ENCODE measurements around the gene OGN.

Gene OGN

DNA sequence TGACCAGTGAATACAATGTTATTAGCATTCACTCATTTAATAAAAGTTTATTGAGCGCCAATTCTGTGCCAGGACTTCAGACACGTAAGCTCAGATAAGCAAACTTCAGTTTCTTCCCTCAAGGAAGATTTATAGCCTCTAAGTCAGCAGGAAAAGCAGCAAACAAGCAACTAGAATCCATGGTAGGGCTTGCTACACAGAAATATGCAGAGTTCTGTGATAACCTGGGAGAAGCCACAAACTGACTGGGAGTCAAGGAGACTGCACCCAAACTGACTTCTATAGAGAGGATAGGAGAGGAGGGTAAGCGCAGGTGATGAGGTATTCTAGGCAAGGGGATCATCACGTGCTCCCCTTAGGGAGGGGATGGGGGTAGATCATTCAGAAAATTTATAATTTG lies 1.4 kb upstream of the OGN start:
- Histone ChIP-seq H3K27me3 (ENCODE audit: control insufficient read depth, insufficient read depth, low read length) (no peaks in the 10 kb centered on the region), H3K36me3 (ENCODE audit: control insufficient read depth, insufficient read depth, low read length) (no peaks in the 10 kb centered on the region), H3K9me3 (ENCODE audit: control insufficient read depth, insufficient read depth, low read length) (no peaks in the 10 kb centered on the region), H3K4me1 (ENCODE audit: control insufficient read depth, insufficient read depth, low read length) (no peaks in the 10 kb centered on the region), H3K4me3 (ENCODE audit: low read length) (no peak overlapping the region), H3K27ac (ENCODE audit: low read length) (no peak overlapping the region)
- WGBS (ENCODE audit: insufficient coverage, insufficient read length), result no CpG with 5 or more reads among the region's 4 CpGs
- no peak for DNase-seq (ENCODE audit: low read depth, low spot score)

GRCh38 chr9:92402826-92403745 lies 1.3 kb downstream of the OGN start:
- no peaks in the 10 kb centered on the region for H3K4me1 ChIP-seq (ENCODE audit: control insufficient read depth, insufficient read depth, low read length)
- DNase-seq (ENCODE audit: low read depth, low spot score), result no peak
- WGBS (ENCODE audit: insufficient coverage, insufficient read length), result 100% methylated on average over 1 of the region's 5 CpGs

GRCh38 chr9:92402360-92402759 lies 2.0 kb downstream of the OGN start:
- Histone ChIP-seq H3K4me3 (ENCODE audit: low read length) (no peak overlapping the region), H3K4me1 (ENCODE audit: control insufficient read depth, insufficient read depth, low read length) (no peaks in the 10 kb centered on the region), H3K27me3 (ENCODE audit: control insufficient read depth, insufficient read depth, low read length) (no peaks in the 10 kb centered on the region), H3K36me3 (ENCODE audit: control insufficient read depth, insufficient read depth, low read length) (no peaks in the 10 kb centered on the region), H3K27ac (ENCODE audit: low read length) (no peak overlapping the region), H3K9me3 (ENCODE audit: control insufficient read depth, insufficient read depth, low read length) (no peaks in the 10 kb centered on the region)
- DNase-seq (ENCODE audit: low read depth, low spot score), result no peak
- WGBS (ENCODE audit: insufficient coverage, insufficient read length), result no CpG with 5 or more reads among the region's 1 CpG

More at GRCh38 chr9:92402826-92403745, 1.3 kb downstream of the OGN start:
- Histone ChIP-seq H3K4me3 (ENCODE audit: low read length) (no peak overlapping the region), H3K36me3 (ENCODE audit: control insufficient read depth, insufficient read depth, low read length) (no peaks in the 10 kb centered on the region), H3K9me3 (ENCODE audit: control insufficient read depth, insufficient read depth, low read length) (no peaks in the 10 kb centered on the region), H3K27me3 (ENCODE audit: control insufficient read depth, insufficient read depth, low read length) (no peaks in the 10 kb centered on the region), H3K27ac (ENCODE audit: low read length) (no peak overlapping the region)

GRCh38 chr9:92397853-92398252 lies 6.5 kb downstream of the OGN start:
- H3K36me3 ChIP-seq (ENCODE audit: control insufficient read depth, insufficient read depth, low read length), result no peaks in the 10 kb centered on the region

DNA sequence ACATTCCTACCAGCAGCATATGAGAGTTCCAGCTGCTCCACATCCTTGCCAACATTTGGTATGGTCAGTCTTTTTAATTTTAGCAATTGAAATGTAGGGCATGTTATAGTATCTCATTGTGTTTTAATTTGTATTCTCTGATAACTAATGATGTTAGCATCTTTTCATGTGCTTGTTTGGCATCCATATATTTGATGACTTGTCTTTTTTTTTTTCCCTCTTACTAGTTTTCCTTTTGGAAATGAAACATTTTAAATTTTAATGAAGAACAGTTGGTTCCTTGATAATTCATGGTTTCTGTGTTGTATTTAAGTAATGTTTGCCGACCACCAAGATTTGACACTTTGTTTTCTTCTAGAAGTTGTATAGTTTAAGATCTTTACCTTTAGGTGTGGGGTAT lies 8.8 kb downstream of the OGN start:
- Histone ChIP-seq H3K27me3 (ENCODE audit: control insufficient read depth, insufficient read depth, low read length) (no peaks in the 10 kb centered on the region), H3K9me3 (ENCODE audit: control insufficient read depth, insufficient read depth, low read length) (no peaks in the 10 kb centered on the region), H3K4me3 (ENCODE audit: low read length) (no peak overlapping the region), H3K4me1 (ENCODE audit: control insufficient read depth, insufficient read depth, low read length) (no peaks in the 10 kb centered on the region), H3K36me3 (ENCODE audit: control insufficient read depth, insufficient read depth, low read length) (no peaks in the 10 kb centered on the region), H3K27ac (ENCODE audit: low read length) (no peak overlapping the region)
- no CpG with 5 or more reads among the region's 1 CpG for WGBS (ENCODE audit: insufficient coverage, insufficient read length)
- DNase-seq (ENCODE audit: low read depth, low spot score), result no peak

More at GRCh38 chr9:92397853-92398252, 6.5 kb downstream of the OGN start:
- DNase-seq (ENCODE audit: low read depth, low spot score), result no peak
- Histone ChIP-seq H3K27ac (ENCODE audit: low read length) (no peak overlapping the region), H3K4me1 (ENCODE audit: control insufficient read depth, insufficient read depth, low read length) (no peaks in the 10 kb centered on the region), H3K9me3 (ENCODE audit: control insufficient read depth, insufficient read depth, low read length) (no peaks in the 10 kb centered on the region), H3K27me3 (ENCODE audit: control insufficient read depth, insufficient read depth, low read length) (no peaks in the 10 kb centered on the region), H3K4me3 (ENCODE audit: low read length) (no peak overlapping the region)
- no CpG with 5 or more reads among the region's 3 CpGs for WGBS (ENCODE audit: insufficient coverage, insufficient read length)

DNA sequence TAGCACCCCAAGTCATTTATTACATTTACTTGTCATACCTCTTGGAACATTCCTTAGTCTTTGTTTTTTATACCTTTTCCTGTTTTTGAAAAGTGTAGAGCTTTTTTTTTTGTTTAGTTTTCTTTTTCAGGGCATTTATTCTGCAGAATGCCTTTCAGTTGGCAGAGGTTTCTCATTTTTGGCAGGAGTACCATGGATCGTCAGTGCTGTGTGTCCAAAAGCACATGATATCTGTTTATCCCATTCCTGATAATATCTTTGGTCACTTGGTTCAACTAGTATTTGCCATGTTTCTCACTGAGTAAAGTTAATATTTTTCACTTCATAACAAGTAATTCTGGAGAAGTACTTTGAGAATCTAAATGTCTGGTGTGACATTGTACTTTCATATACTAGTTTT lies 10.7 kb downstream of the OGN start:
- Histone ChIP-seq H3K4me3 (ENCODE audit: low read length) (no peak overlapping the region), H3K9me3 (ENCODE audit: control insufficient read depth, insufficient read depth, low read length) (no peaks in the 10 kb centered on the region), H3K36me3 (ENCODE audit: control insufficient read depth, insufficient read depth, low read length) (no peaks in the 10 kb centered on the region), H3K27me3 (ENCODE audit: control insufficient read depth, insufficient read depth, low read length) (no peaks in the 10 kb centered on the region), H3K27ac (ENCODE audit: low read length) (no peak overlapping the region), H3K4me1 (ENCODE audit: control insufficient read depth, insufficient read depth, low read length) (no peaks in the 10 kb centered on the region)
- no CpG with 5 or more reads among the region's 1 CpG for WGBS (ENCODE audit: insufficient coverage, insufficient read length)
- no peak for DNase-seq (ENCODE audit: low read depth, low spot score)

- WGBS (ENCODE audit: insufficient coverage, insufficient read length), result no CpG with 5 or more reads among the region's 2 CpGs
- H3K4me1 ChIP-seq (ENCODE audit: control insufficient read depth, insufficient read depth, low read length), result no peaks in the 10 kb centered on the region
- H3K27ac ChIP-seq (ENCODE audit: low read length), result no peak overlapping the region
- H3K27me3 ChIP-seq (ENCODE audit: control insufficient read depth, insufficient read depth, low read length), result no peaks in the 10 kb centered on the region
- DNase-seq (ENCODE audit: low read depth, low spot score), result no peak
- H3K4me3 ChIP-seq (ENCODE audit: low read length), result no peak overlapping the region
- no peaks in the 10 kb centered on the region for H3K36me3 ChIP-seq (ENCODE audit: control insufficient read depth, insufficient read depth, low read length)
- no peaks in the 10 kb centered on the region for H3K9me3 ChIP-seq (ENCODE audit: control insufficient read depth, insufficient read depth, low read length)
Measured at GRCh38 chr9:92392690-92393089, 11.7 kb downstream of the OGN start.

GRCh38 chr9:92385953-92386352 lies 18.4 kb downstream of the OGN start:
- H3K4me3 ChIP-seq (ENCODE audit: low read length), result no peak overlapping the region
- H3K27ac ChIP-seq (ENCODE audit: low read length), result no peak overlapping the region
- H3K27me3 ChIP-seq (ENCODE audit: control insufficient read depth, insufficient read depth, low read length), result no peaks in the 10 kb centered on the region
- no peaks in the 10 kb centered on the region for H3K36me3 ChIP-seq (ENCODE audit: control insufficient read depth, insufficient read depth, low read length)
- no peaks in the 10 kb centered on the region for H3K9me3 ChIP-seq (ENCODE audit: control insufficient read depth, insufficient read depth, low read length)
- DNase-seq (ENCODE audit: low read depth, low spot score), result no peak
- WGBS (ENCODE audit: insufficient coverage, insufficient read length), result no CpG with 5 or more reads among the region's 4 CpGs
- no peaks in the 10 kb centered on the region for H3K4me1 ChIP-seq (ENCODE audit: control insufficient read depth, insufficient read depth, low read length)

DNA sequence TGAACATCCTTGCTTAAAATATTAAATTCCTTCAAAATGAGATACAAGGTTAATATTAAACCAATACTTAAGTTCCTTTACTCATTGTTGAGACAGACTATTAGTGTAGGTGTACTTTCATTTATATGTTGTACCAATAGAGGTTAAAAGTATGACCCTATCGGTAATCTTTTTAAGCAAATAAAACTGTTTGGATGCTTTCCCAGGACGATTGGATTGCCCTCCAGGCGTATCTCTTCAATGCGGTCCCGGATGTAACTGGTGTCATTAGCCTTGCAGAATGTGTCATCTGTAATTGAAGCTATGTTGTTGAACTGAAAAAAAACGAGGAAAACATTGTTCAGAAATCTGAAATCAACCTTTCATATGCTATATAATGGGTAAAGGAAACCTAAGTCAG lies 18.9 kb downstream of the OGN start:
- Histone ChIP-seq H3K27me3 (ENCODE audit: control insufficient read depth, insufficient read depth, low read length) (no peaks in the 10 kb centered on the region), H3K4me3 (ENCODE audit: low read length) (no peak overlapping the region), H3K4me1 (ENCODE audit: control insufficient read depth, insufficient read depth, low read length) (no peaks in the 10 kb centered on the region), H3K27ac (ENCODE audit: low read length) (no peak overlapping the region), H3K9me3 (ENCODE audit: control insufficient read depth, insufficient read depth, low read length) (no peaks in the 10 kb centered on the region), H3K36me3 (ENCODE audit: control insufficient read depth, insufficient read depth, low read length) (no peaks in the 10 kb centered on the region)
- no peak for DNase-seq (ENCODE audit: low read depth, low spot score)
- WGBS (ENCODE audit: insufficient coverage, insufficient read length), result no CpG with 5 or more reads among the region's 6 CpGs

- no peak for DNase-seq (ENCODE audit: low read depth, low spot score)
- no peak overlapping the region for H3K27ac ChIP-seq (ENCODE audit: low read length)
- no peaks in the 10 kb centered on the region for H3K27me3 ChIP-seq (ENCODE audit: control insufficient read depth, insufficient read depth, low read length)
- H3K9me3 ChIP-seq (ENCODE audit: control insufficient read depth, insufficient read depth, low read length), result no peaks in the 10 kb centered on the region
- no CpG with 5 or more reads among the region's 3 CpGs for WGBS (ENCODE audit: insufficient coverage, insufficient read length)
- H3K4me1 ChIP-seq (ENCODE audit: control insufficient read depth, insufficient read depth, low read length), result no peaks in the 10 kb centered on the region
- no peak overlapping the region for H3K4me3 ChIP-seq (ENCODE audit: low read length)
- H3K36me3 ChIP-seq (ENCODE audit: control insufficient read depth, insufficient read depth, low read length), result no peaks in the 10 kb centered on the region
Measured at GRCh38 chr9:92385001-92385400, 19.4 kb downstream of the OGN start.

GRCh38 chr9:92384375-92384774 lies 20.0 kb downstream of the OGN start:
- DNase-seq (ENCODE audit: low read depth, low spot score), result no peak
- no peaks in the 10 kb centered on the region for H3K9me3 ChIP-seq (ENCODE audit: control insufficient read depth, insufficient read depth, low read length)
- no peak overlapping the region for H3K4me3 ChIP-seq (ENCODE audit: low read length)
- H3K4me1 ChIP-seq (ENCODE audit: control insufficient read depth, insufficient read depth, low read length), result no peaks in the 10 kb centered on the region
- H3K27me3 ChIP-seq (ENCODE audit: control insufficient read depth, insufficient read depth, low read length), result no peaks in the 10 kb centered on the region
- WGBS (ENCODE audit: insufficient coverage, insufficient read length), result no CpG with 5 or more reads among the region's 1 CpG
- H3K27ac ChIP-seq (ENCODE audit: low read length), result no peak overlapping the region
- H3K36me3 ChIP-seq (ENCODE audit: control insufficient read depth, insufficient read depth, low read length), result no peaks in the 10 kb centered on the region

Measured in iPS DF 6.9 (cell line).